HCT116 (cell line): Measurements from ENCODE around the gene MMD2. TPM values are rescaled to one million over a fixed set of nuclear protein-coding genes. Genes with fewer than 3 reads are reported as not detected.

Experiments used
- ATAC-seq: fragments of 200-7000 bp; cut with Tn5 transposase; 2 replicates; pipeline ENCODE4 v1.9.1; 2020; ENCODE audit warnings: mild to moderate bottlenecking, moderate library complexity
- BruUV-seq: library from RNA; stranded (reverse); fragments of 400-500 nt; replicated peaks from 2 replicates; lab custom pipeline; 2021; lab: Mats Ljungman, UMichigan
- CTCF ChIA-PET: fragments of 300-600 bp; sonication (Branson Sonifier 250); formaldehyde crosslinking; loops from one replicate; lab custom pipeline; 2021; ENCODE audit warnings: antibody characterized with exemption; lab: Charles Lee
- POLR2A ChIA-PET: fragments of 300-600, 350-600 bp; sonication (Branson Sonifier 250); formaldehyde crosslinking; loops from one replicate; lab custom pipeline; 2021; ENCODE audit warnings: antibody characterized with exemption; lab: Charles Lee
- RAD21 ChIA-PET, 2 experiments: fragments of 300-600 bp; sonication (Branson Sonifier 250); formaldehyde crosslinking; loops; one replicate each; lab custom pipeline; 2023; ENCODE audit warnings: low total read pairs in 2 of 2; ENCODE audit not compliant: uncharacterized antibody in 2 of 2, unreplicated experiment in 2 of 2, low non-redundant PET in 1 of 2; lab: Charles Lee
- DNase-seq: peaks from one replicate; pipeline ENCODE4 v3.0.0-alpha.2; 2010; ENCODE audit warnings: low read depth, low spot score
- H2AFZ ChIP-seq: fragments of 200-600 bp; shearing (Covaris generic), sonication (generic); 2 replicates; pipeline ENCODE4 v1.6.1; 2017; ENCODE audit warnings: low read depth, mixed run types, mixed read lengths, antibody characterized with exemption, low read length; ENCODE audit not compliant: poor library complexity, severe bottlenecking
- H3K27ac ChIP-seq: 2 replicates; pipeline ENCODE4 v1.5.1; 2012; ENCODE audit warnings: low read depth, low read length
- H3K27me3 ChIP-seq: fragments of 200-600 bp; sonication (generic); 2 replicates; pipeline ENCODE4 v1.6.1; 2016; ENCODE audit warnings: mixed run types, low read length, mixed read lengths; ENCODE audit not compliant: insufficient read depth
- H3K36me3 ChIP-seq, 2 experiments: fragments of 200-500 bp in 1 of 2; fragments of 200-600 bp in 1 of 2; sonication (Bioruptor generic) in 1 of 2; sonication (generic) in 1 of 2; 2 replicates each; pipeline versions ENCODE4 v1.5.1 to v1.6.1; 2014 to 2016; ENCODE audit warnings: low read length in 2 of 2, inconsistent platforms in 1 of 2, mixed read lengths in 1 of 2, mixed run types in 1 of 2; ENCODE audit not compliant: insufficient read depth in 2 of 2, control insufficient read depth in 1 of 2
- H3K4me1 ChIP-seq, 2 experiments: fragments of 200-600 bp in 1 of 2; sonication (generic) in 1 of 2; 2 replicates each; pipeline versions ENCODE4 v1.5.1 to v1.6.1; 2012 to 2017; ENCODE audit warnings: low read length in 2 of 2, inconsistent platforms in 1 of 2, mild to moderate bottlenecking in 1 of 2, mixed read lengths in 1 of 2, mixed run types in 1 of 2, moderate library complexity in 1 of 2; ENCODE audit not compliant: insufficient read depth in 2 of 2, control insufficient read depth in 1 of 2
- H3K4me2 ChIP-seq: fragments of 200-600 bp; sonication (generic); 2 replicates; pipeline ENCODE4 v1.6.1; 2017; ENCODE audit warnings: mixed run types, low read length, mixed read lengths
- H3K4me3 ChIP-seq, 2 experiments: fragments of 200-600 bp in 1 of 2; sonication (generic) in 1 of 2; replicated peaks in 1 of 2; 2 replicates each; pipeline ENCODE4 v1.5.1; 2011 to 2016; ENCODE audit warnings: low read length in 2 of 2, control low read depth in 1 of 2, low read depth in 1 of 2, mild to moderate bottlenecking in 1 of 2, mixed read lengths in 1 of 2, mixed run types in 1 of 2
- H3K79me2 ChIP-seq: fragments of 200-600 bp; sonication (generic); 2 replicates; pipeline ENCODE4 v1.6.1; 2017; ENCODE audit warnings: mild to moderate bottlenecking, mixed run types, low read length, moderate library complexity, mixed read lengths; ENCODE audit not compliant: insufficient read depth
- H3K9ac ChIP-seq: fragments of 200-600 bp; sonication (generic); 2 replicates; pipeline ENCODE4 v1.6.1; 2016; ENCODE audit warnings: low read length, mixed read lengths
- H3K9me2 ChIP-seq: fragments of 200-600 bp; sonication (generic), shearing (Covaris generic); 2 replicates; pipeline ENCODE4 v1.6.1; 2017; ENCODE audit warnings: mixed run types, mild to moderate bottlenecking, moderate library complexity; ENCODE audit not compliant: insufficient read depth
- H3K9me3 ChIP-seq, 2 experiments: fragments of 200-500 bp in 1 of 2; fragments of 200-600 bp in 1 of 2; sonication (Bioruptor generic) in 1 of 2; sonication (generic) in 1 of 2; 2 replicates each; pipeline ENCODE4 v1.6.1; 2014 to 2017; ENCODE audit warnings: low read length in 2 of 2, mixed read lengths in 2 of 2, inconsistent platforms in 1 of 2, low read depth in 1 of 2, mild to moderate bottlenecking in 1 of 2, mixed run types in 1 of 2, moderate library complexity in 1 of 2; ENCODE audit not compliant: control insufficient read depth in 1 of 2, insufficient read depth in 1 of 2
- H4K20me1 ChIP-seq: fragments of 200-600 bp; sonication (generic), shearing (Covaris generic); 2 replicates; pipeline ENCODE4 v1.6.1; 2017; ENCODE audit warnings: mixed run types, mild to moderate bottlenecking, moderate library complexity; ENCODE audit not compliant: insufficient read depth
- ATF3 ChIP-seq: IDR thresholded peaks from 2 replicates; pipeline ENCODE4 v1.6.1; 2012
- CTCF ChIP-seq, 3 experiments: fragments of 200-600 bp in 1 of 3; sonication (generic) in 1 of 3; IDR thresholded peaks in 2 of 3; conservative IDR thresholded peaks in 1 of 3; 2 replicates each; pipeline ENCODE4 v1.5.1; 2012 to 2017; ENCODE audit warnings: low read depth in 2 of 3, low read length in 2 of 3, antibody characterized with exemption in 1 of 3, borderline replicate concordance in 1 of 3, control low read depth in 1 of 3, mild to moderate bottlenecking in 1 of 3, mixed read lengths in 1 of 3, mixed run types in 1 of 3, moderate library complexity in 1 of 3; ENCODE audit not compliant: insufficient read depth in 1 of 3
- EGR1 ChIP-seq: IDR thresholded peaks from 2 replicates; pipeline ENCODE4 v1.6.1; 2012; ENCODE audit warnings: low read depth
- ELF1 ChIP-seq: IDR thresholded peaks from 2 replicates; pipeline ENCODE4 v1.6.1; 2012; ENCODE audit warnings: low read depth, borderline replicate concordance
- EZH2phosphoT487 ChIP-seq: fragments of 200-600 bp; IDR thresholded peaks from 2 replicates; pipeline ENCODE4 v1.6.1; 2018; ENCODE audit warnings: antibody characterized with exemption, borderline replicate concordance
- FOSL1 ChIP-seq: IDR thresholded peaks from 2 replicates; pipeline ENCODE4 v1.6.1; 2012; ENCODE audit warnings: low read depth
- JUND ChIP-seq: IDR thresholded peaks from 2 replicates; pipeline ENCODE4 v1.6.1; 2012
- MAX ChIP-seq: IDR thresholded peaks from 2 replicates; pipeline ENCODE4 v1.6.1; 2012
- POLR2AphosphoS5 ChIP-seq: IDR thresholded peaks from 2 replicates; pipeline ENCODE4 v1.6.1; 2011; ENCODE audit warnings: mild to moderate bottlenecking, low read depth, low read length, moderate library complexity
- REST ChIP-seq: IDR thresholded peaks from 2 replicates; pipeline ENCODE4 v1.6.1; 2012; ENCODE audit warnings: low read depth
- SIN3A ChIP-seq: IDR thresholded peaks from 2 replicates; pipeline ENCODE4 v1.6.1; 2012; ENCODE audit warnings: low read depth
- SRF ChIP-seq: IDR thresholded peaks from 2 replicates; pipeline ENCODE4 v1.6.1; 2012; ENCODE audit warnings: low read depth
- TCF7L2 ChIP-seq: IDR thresholded peaks from 2 replicates; pipeline ENCODE4 v1.7.0; 2011; ENCODE audit warnings: borderline replicate concordance, inconsistent platforms; ENCODE audit not compliant: insufficient read depth, insufficient read length; ENCODE audit errors: extremely low read depth
- intact Hi-C: fragments of 100-400 bp; cut with micrococcal nuclease; formaldehyde crosslinking; loops from 2 replicates; pipeline ENCODE4 v1.10.0; 2022
- total RNA-seq: library from RNA; stranded (reverse); gene quantifications from one replicate; pipeline ENCODE4 v1.2.1, GENCODE V29; 2021; ENCODE audit not compliant: unreplicated experiment

The MMD2 gene
- total RNA-seq, 1 experiment from 2014 or later: not detected

GRCh38 chr7:4862156-4862555, 96.8 kb downstream of the MMD2 start:
- Histone ChIP-seq H3K9ac (no peak overlapping the region), H3K9me2 (no peaks in the 10 kb centered on the region), H3K27me3 (no peaks in the 10 kb centered on the region), H3K4me3 (no peak overlapping the region), H3K9me3 (no peaks in the 10 kb centered on the region), H3K27ac (no peak overlapping the region), H2AFZ (no peak overlapping the region), H3K36me3 (no peaks in the 10 kb centered on the region), H3K4me2 (no peak overlapping the region), H3K79me2 (no peaks in the 10 kb centered on the region), H3K4me1 (no peaks in the 10 kb centered on the region), H4K20me1 (no peaks in the 10 kb centered on the region)
- BruUV-seq: no TSS peak
- no peak for DNase-seq
- POLR2A ChIA-PET: no interaction called here
- TF ChIP-seq TCF7L2 (no peak), MAX (no peak), CTCF (IDR thresholded peaks at IDR 0.05 in 2 of 3, conservative IDR thresholded peaks at IDR 0.05 in 1 of 3; ENCODE audit: borderline replicate concordance in 1 of 3, insufficient read depth in 1 of 3, low read depth in 2 of 3, low read length in 2 of 3) (no peak), ELF1 (no peak), POLR2AphosphoS5 (no peak), EZH2phosphoT487 (no peak), FOSL1 (no peak), ATF3 (no peak), SIN3A (no peak), JUND (no peak), REST (no peak), SRF (no peak), EGR1 (no peak)
- intact Hi-C loops: no loop called here
- RAD21 ChIA-PET: no interaction called here
- CTCF ChIA-PET: interaction anchor here (1.4 kb wide), 1 partner anchor 21 kb away, joined by 3 read pairs; the partner anchor contains the start of gene RADIL
- no peak for ATAC-seq
